IMR-90 (cell line): ENCODE measurements around the gene NEK11. TPM values are rescaled to one million over a fixed set of nuclear protein-coding genes. Genes with fewer than 3 reads are reported as not detected.

Experiments
- ATAC-seq: fragments of 200-7000 bp; cut with Tn5 transposase; 2 replicates; pipeline ENCODE4 v1.9.1; 2020; ENCODE audit warnings: low read depth, mild to moderate bottlenecking, moderate library complexity
- BruUV-seq: library from RNA; stranded (reverse); fragments of 400-500 nt; replicated peaks from 2 replicates; lab custom pipeline; 2021; lab: Mats Ljungman, UMichigan
- CTCF ChIA-PET: fragments of 300-600 bp; formaldehyde crosslinking; extraction: SDS; loops from one replicate; lab custom pipeline; 2021; ENCODE audit warnings: antibody characterized with exemption; lab: Yijun Ruan, JAX
- POLR2A ChIA-PET: fragments of 300-600 bp; sonication (Branson Sonifier 250); formaldehyde crosslinking; loops from one replicate; lab custom pipeline; 2022; ENCODE audit warnings: antibody characterized with exemption; ENCODE audit not compliant: unreplicated experiment; lab: Charles Lee
- DNase-seq: peaks from one replicate; pipeline ENCODE4 v3.0.0; 2013
- H2AFZ ChIP-seq: replicated peaks from 2 replicates; pipeline ENCODE3; 2013; ENCODE audit warnings: low read length, mild to moderate bottlenecking; ENCODE audit not compliant: poor library complexity
- H2AK5ac ChIP-seq: 2 replicates; pipeline ENCODE4 v1.6.1; 2013; ENCODE audit warnings: low read depth, low read length, inconsistent platforms
- H2AK9ac ChIP-seq: replicated peaks from 2 replicates; pipeline ENCODE3; 2013; ENCODE audit warnings: mild to moderate bottlenecking, low read depth, low read length, moderate library complexity; ENCODE audit not compliant: poor library complexity
- H2BK120ac ChIP-seq: 2 replicates; pipeline ENCODE4 v1.6.1; 2013; ENCODE audit warnings: low read depth, low read length, inconsistent platforms
- H2BK15ac ChIP-seq: 3 replicates; pipeline ENCODE4 v1.6.1; 2013; ENCODE audit warnings: low read depth, low read length, inconsistent platforms
- H2BK20ac ChIP-seq: 2 replicates; pipeline ENCODE4 v1.6.1; 2013; ENCODE audit warnings: low read depth, mild to moderate bottlenecking, inconsistent platforms, low read length, moderate library complexity
- H2BK5ac ChIP-seq: 2 replicates; pipeline ENCODE4 v1.6.1; 2013; ENCODE audit warnings: mild to moderate bottlenecking, low read depth, low read length, inconsistent platforms; ENCODE audit not compliant: poor library complexity, severe bottlenecking
- H3K14ac ChIP-seq: replicated peaks from 2 replicates; pipeline ENCODE4 v1.6.1; 2013; ENCODE audit warnings: low read depth, low read length, inconsistent platforms
- H3K18ac ChIP-seq: 2 replicates; pipeline ENCODE4 v1.6.1; 2013; ENCODE audit warnings: low read depth, low read length, control low read depth
- H3K23ac ChIP-seq: 2 replicates; pipeline ENCODE4 v1.6.1; 2013; ENCODE audit warnings: low read depth, low read length, inconsistent platforms
- H3K27ac ChIP-seq: 2 replicates; pipeline ENCODE4 v1.5.1; 2013; ENCODE audit warnings: mild to moderate bottlenecking, control low read depth, low read length; ENCODE audit not compliant: insufficient read depth
- H3K27me3 ChIP-seq: 2 replicates; pipeline ENCODE4 v1.6.1; 2013; ENCODE audit warnings: low read length; ENCODE audit not compliant: control insufficient read depth, insufficient read depth
- H3K36me3 ChIP-seq: 2 replicates; pipeline ENCODE4 v1.6.1; 2013; ENCODE audit warnings: low read length, mixed read lengths; ENCODE audit not compliant: control insufficient read depth, insufficient read depth
- H3K4ac ChIP-seq: 2 replicates; pipeline ENCODE4 v1.6.1; 2013; ENCODE audit warnings: low read depth, low read length, inconsistent platforms
- H3K4me1 ChIP-seq: 2 replicates; pipeline ENCODE4 v1.6.1; 2013; ENCODE audit warnings: low read length, mixed read lengths; ENCODE audit not compliant: control insufficient read depth, insufficient read depth
- H3K4me2 ChIP-seq: 2 replicates; pipeline ENCODE4 v1.6.1; 2013; ENCODE audit warnings: low read depth, mild to moderate bottlenecking, control low read depth, low read length, moderate library complexity
- H3K4me3 ChIP-seq: 2 replicates; pipeline ENCODE4 v1.5.1; 2013; ENCODE audit warnings: low read depth, mild to moderate bottlenecking, control low read depth, low read length, moderate library complexity; ENCODE audit not compliant: insufficient read depth
- H3K56ac ChIP-seq: 2 replicates; pipeline ENCODE4 v1.6.1; 2013; ENCODE audit warnings: low read length, inconsistent platforms; ENCODE audit not compliant: insufficient read depth; ENCODE audit errors: extremely low read depth
- H3K79me1 ChIP-seq, 2 experiments: 2 replicates each; pipeline ENCODE4 v1.6.1; 2013; ENCODE audit warnings: low read length in 2 of 2, inconsistent platforms in 1 of 2, low read depth in 1 of 2
- H3K9ac ChIP-seq: 2 replicates; pipeline ENCODE4 v1.6.1; 2013; ENCODE audit warnings: low read depth, low read length, control low read depth
- H3K9me1 ChIP-seq: 2 replicates; pipeline ENCODE4 v1.6.1; 2013; ENCODE audit warnings: low read length, inconsistent platforms; ENCODE audit not compliant: insufficient read depth
- H3K9me3 ChIP-seq: 2 replicates; pipeline ENCODE4 v1.6.1; 2013; ENCODE audit warnings: low read length; ENCODE audit not compliant: control insufficient read depth, insufficient read depth
- H4K20me1 ChIP-seq: 2 replicates; pipeline ENCODE4 v1.6.1; 2013; ENCODE audit warnings: low read length, inconsistent platforms; ENCODE audit not compliant: insufficient read depth
- H4K5ac ChIP-seq: 2 replicates; pipeline ENCODE4 v1.6.1; 2013; ENCODE audit warnings: mild to moderate bottlenecking, low read depth, low read length, control low read depth
- H4K8ac ChIP-seq, 2 experiments: 2 replicates each; pipeline ENCODE4 v1.6.1; 2013; ENCODE audit warnings: low read depth in 2 of 2, low read length in 2 of 2, control low read depth in 1 of 2, inconsistent platforms in 1 of 2
- H4K91ac ChIP-seq: 2 replicates; pipeline ENCODE4 v1.6.1; 2013; ENCODE audit warnings: low read depth, low read length, inconsistent platforms; ENCODE audit not compliant: insufficient read depth
- BHLHE40 ChIP-seq: fragments of 150-350 bp; IDR thresholded peaks from 2 replicates; pipeline ENCODE4 v1.6.1; 2016; ENCODE audit warnings: mild to moderate bottlenecking, low read depth, low read length
- CEBPB ChIP-seq: IDR thresholded peaks from 2 replicates; pipeline ENCODE4 v1.6.1; 2012; ENCODE audit warnings: low read depth, low read length, improper control_type of control experiment
- CHD1 ChIP-seq: IDR thresholded peaks from 2 replicates; pipeline ENCODE4 v1.6.1; 2012; ENCODE audit warnings: low read depth, low read length, improper control_type of control experiment
- ELK1 ChIP-seq: fragments of 150-350 bp; IDR thresholded peaks from 2 replicates; pipeline ENCODE4 v1.6.1; 2016; ENCODE audit warnings: low read depth, mild to moderate bottlenecking, low read length, moderate library complexity, borderline replicate concordance
- MAFK ChIP-seq: IDR thresholded peaks from 2 replicates; pipeline ENCODE4 v1.6.1; 2012; ENCODE audit warnings: low read depth, low read length, improper control_type of control experiment
- MAZ ChIP-seq: IDR thresholded peaks from 2 replicates; pipeline ENCODE4 v1.6.1; 2012; ENCODE audit warnings: low read depth, mild to moderate bottlenecking, low read length, improper control_type of control experiment, moderate library complexity, borderline replicate concordance
- MXI1 ChIP-seq: IDR thresholded peaks from 2 replicates; pipeline ENCODE4 v1.6.1; 2012; ENCODE audit warnings: low read depth, mild to moderate bottlenecking, low read length, moderate library complexity, borderline replicate concordance
- NFE2L2 ChIP-seq: fragments of 150-350 bp; IDR thresholded peaks from 2 replicates; pipeline ENCODE4 v1.6.1; 2016; ENCODE audit warnings: low read depth, mild to moderate bottlenecking, low read length
- POLR2A ChIP-seq: IDR thresholded peaks from 2 replicates; pipeline ENCODE4 v1.6.1; 2012; ENCODE audit warnings: mild to moderate bottlenecking, low read depth, low read length
- RAD21 ChIP-seq: IDR thresholded peaks from 2 replicates; pipeline ENCODE4 v1.6.1; 2012; ENCODE audit warnings: low read length, improper control_type of control experiment
- RCOR1 ChIP-seq: IDR thresholded peaks from 2 replicates; pipeline ENCODE4 v1.6.1; 2012; ENCODE audit warnings: mild to moderate bottlenecking, low read length, improper control_type of control experiment; ENCODE audit not compliant: insufficient replicate concordance
- RFX5 ChIP-seq: IDR thresholded peaks from 2 replicates; pipeline ENCODE4 v1.8.0; 2012; ENCODE audit warnings: low read depth, mild to moderate bottlenecking, low read length, moderate library complexity
- SMC3 ChIP-seq: fragments of 150-350 bp; IDR thresholded peaks from 2 replicates; pipeline ENCODE4 v1.6.1; 2016; ENCODE audit warnings: low read depth, mild to moderate bottlenecking, antibody characterized with exemption, low read length, moderate library complexity
- WGBS, 2 experiments: methylation state at CpG; one replicate each; pipeline versions ENCODE4 v1.1.5 to v1.1.7; 2013; ENCODE audit warnings: missing lambda C conversion rate in 2 of 2; ENCODE audit not compliant: insufficient read length in 1 of 2; ENCODE audit errors: extremely low coverage in 2 of 2; 5-methylcytosine and 5-hydroxymethylcytosine counted together
- dilution Hi-C: fragments of 300-500 bp; cut with HindIII; formaldehyde crosslinking; loops from one replicate; pipeline ENCODE4 v1.14.3; 2018; ENCODE audit warnings: low sequenced_read_pairs; ENCODE audit not compliant: unreplicated experiment
- in situ Hi-C: fragments of 300-500 bp; cut with MboI; formaldehyde crosslinking; loops from 3 replicates; pipeline ENCODE4 v1.14.3; 2019; ENCODE audit warnings: low sequenced_read_pairs, inconsistent platforms, mixed read lengths
- intact Hi-C: fragments of 100-400 bp; cut with micrococcal nuclease; formaldehyde crosslinking; loops from 2 replicates; pipeline ENCODE4 v1.10.0; 2022
- polyA plus RNA-seq, 3 experiments: library from polyadenylated mRNA; depleted of rRNA; stranded (reverse); fragments of >200 nt; gene quantifications; 2 replicates each; pipeline ENCODE4 v1.2.3, GENCODE V29; 2012; ENCODE audit warnings: low replicate concordance in 1 of 3
- total RNA-seq: library from RNA; depleted of rRNA; stranded (reverse); fragments of >200 nt; gene quantifications from 2 replicates; pipeline ENCODE4 v1.2.3, GENCODE V29; 2012
- TF ChIP-seq, protein P1 (sequence below): fragments of 150-350 bp; IDR thresholded peaks from 2 replicates; pipeline ENCODE4 v1.6.1; 2017; ENCODE audit warnings: mild to moderate bottlenecking, antibody characterized with exemption, low read length, low read depth

The NEK11 gene
- total and polyA plus RNA-seq, 2 of the 4 experiments (the other 2 are of a cell fraction), result 1.1 to 1.6 TPM

DNA sequence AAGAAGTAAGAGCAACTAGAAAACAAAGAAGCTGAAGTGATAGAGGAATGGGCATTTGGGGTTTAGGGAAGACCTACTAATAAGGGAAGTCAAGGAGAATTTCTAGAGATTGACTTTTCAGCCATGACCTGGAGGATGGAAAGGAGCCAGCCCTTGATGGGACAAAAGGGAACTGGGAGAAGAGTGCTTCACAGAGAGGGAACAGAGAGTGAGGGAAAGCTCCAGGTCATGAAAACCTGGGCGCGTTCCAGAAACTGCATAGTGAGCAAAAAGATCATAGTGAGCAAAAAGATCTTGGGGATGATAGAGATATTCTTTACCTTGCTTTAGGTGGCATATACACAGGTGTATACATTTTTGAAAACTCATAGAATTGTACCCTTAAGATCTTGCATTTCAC, 211.8 kb downstream of the NEK11 start:
- Histone ChIP-seq H2BK5ac (no peak overlapping the region), H4K20me1 (no peaks in the 10 kb centered on the region), H3K18ac (no peak overlapping the region), H3K14ac (no peak overlapping the region), H3K56ac (no peak overlapping the region), H4K5ac (no peak overlapping the region), H3K23ac (no peak overlapping the region), H3K9me1 (no peaks in the 10 kb centered on the region), H3K4ac (no peak overlapping the region), H3K9ac (no peak overlapping the region), H3K36me3 (no peaks in the 10 kb centered on the region), H2BK20ac (no peak overlapping the region), H2BK15ac (no peak overlapping the region), H3K27me3 (no peaks in the 10 kb centered on the region), H3K4me2 (no peak overlapping the region), H4K8ac (no peak overlapping the region), H3K4me3 (no peak overlapping the region), H3K79me1 (no peaks in the 10 kb centered on the region), H3K27ac (no peak overlapping the region), H3K9me3 (no peaks in the 10 kb centered on the region), H2AFZ (no peak overlapping the region), H2BK120ac (no peak overlapping the region), H2AK5ac (no peak overlapping the region), H2AK9ac (no peak overlapping the region), H3K4me1 (no peaks in the 10 kb centered on the region), H4K91ac (no peak overlapping the region)
- in situ Hi-C loops, result no loop called here
- BruUV-seq, result no TSS peak
- dilution Hi-C loops, result no loop called here
- TF ChIP-seq NFE2L2 (no peak), MAZ (no peak), CEBPB (no peak), POLR2A (no peak), MAFK (no peak), SMC3 (no peak), RFX5 (no peak), RCOR1 (no peak), ELK1 (no peak), RAD21 (no peak), BHLHE40 (no peak), CHD1 (no peak), MXI1 (no peak)
- TF ChIP-seq, protein P1, sequence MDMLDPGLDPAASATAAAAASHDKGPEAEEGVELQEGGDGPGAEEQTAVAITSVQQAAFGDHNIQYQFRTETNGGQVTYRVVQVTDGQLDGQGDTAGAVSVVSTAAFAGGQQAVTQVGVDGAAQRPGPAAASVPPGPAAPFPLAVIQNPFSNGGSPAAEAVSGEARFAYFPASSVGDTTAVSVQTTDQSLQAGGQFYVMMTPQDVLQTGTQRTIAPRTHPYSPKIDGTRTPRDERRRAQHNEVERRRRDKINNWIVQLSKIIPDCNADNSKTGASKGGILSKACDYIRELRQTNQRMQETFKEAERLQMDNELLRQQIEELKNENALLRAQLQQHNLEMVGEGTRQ, result no peak
- intact Hi-C loops, result no loop called here
- ATAC-seq (no peak), DNase-seq (no peak)
- WGBS, 2 experiments, result no CpG with 5 or more reads among the region's 2 CpGs
- POLR2A ChIA-PET, result no interaction called here
- CTCF ChIA-PET, result no interaction called here
